ENCODE results near the gene KLF7.
"Not testable (repeated sequence)": the region's sequence is repeated elsewhere in the genome, so short reads cannot be mapped to it uniquely, and the experiment has no call there.

Gene KLF7

GRCh38 chr2:207038299-207038698, 127.4 kb downstream of the KLF7 start:
- Histone ChIP-seq H3K36me3 (ENCODE audit: control insufficient read depth, insufficient read depth, low read length) (no peaks in the 10 kb centered on the region), H3K4me3 (ENCODE audit: low read length) (no peak overlapping the region), H3K4me1 (ENCODE audit: control insufficient read depth, insufficient read depth, low read length) (no peaks in the 10 kb centered on the region), H3K27me3 (ENCODE audit: control insufficient read depth, insufficient read depth, low read length) (no peaks in the 10 kb centered on the region), H3K9ac (ENCODE audit: low read length) (no peak overlapping the region), H3K9me3 (ENCODE audit: control insufficient read depth, low read length) (no peaks in the 10 kb centered on the region)

- Histone ChIP-seq H3K9ac (ENCODE audit: low read length) (no peak overlapping the region), H3K4me3 (ENCODE audit: low read length) (no peak overlapping the region), H3K4me1 (ENCODE audit: control insufficient read depth, insufficient read depth, low read length) (no peaks in the 10 kb centered on the region), H3K9me3 (ENCODE audit: control insufficient read depth, low read length) (no peaks in the 10 kb centered on the region), H3K36me3 (ENCODE audit: control insufficient read depth, insufficient read depth, low read length) (no peaks in the 10 kb centered on the region), H3K27me3 (ENCODE audit: control insufficient read depth, insufficient read depth, low read length) (no peaks in the 10 kb centered on the region)
Measured at GRCh38 chr2:207037896-207038295, 127.9 kb downstream of the KLF7 start.

- H3K4me1 ChIP-seq (ENCODE audit: control insufficient read depth, insufficient read depth, low read length); H3K9ac ChIP-seq (ENCODE audit: low read length); H3K36me3 ChIP-seq (ENCODE audit: control insufficient read depth, insufficient read depth, low read length); H3K27me3 ChIP-seq (ENCODE audit: control insufficient read depth, insufficient read depth, low read length); H3K9me3 ChIP-seq (ENCODE audit: control insufficient read depth, low read length); H3K4me3 ChIP-seq (ENCODE audit: low read length): not testable (repeated sequence)
Measured at GRCh38 chr2:207037023-207037422, 128.7 kb downstream of the KLF7 start.

- no peaks in the 10 kb centered on the region for H3K27me3 ChIP-seq (ENCODE audit: control insufficient read depth, insufficient read depth, low read length)
- no peak overlapping the region for H3K9ac ChIP-seq (ENCODE audit: low read length)
- H3K36me3 ChIP-seq (ENCODE audit: control insufficient read depth, insufficient read depth, low read length) = no peaks in the 10 kb centered on the region
- no peaks in the 10 kb centered on the region for H3K4me1 ChIP-seq (ENCODE audit: control insufficient read depth, insufficient read depth, low read length)
- no peak overlapping the region for H3K4me3 ChIP-seq (ENCODE audit: low read length)
- no peaks in the 10 kb centered on the region for H3K9me3 ChIP-seq (ENCODE audit: control insufficient read depth, low read length)
Measured at GRCh38 chr2:207035875-207036274, 129.9 kb downstream of the KLF7 start.

- Histone ChIP-seq H3K4me1 (ENCODE audit: control insufficient read depth, insufficient read depth, low read length) (no peaks in the 10 kb centered on the region), H3K9me3 (ENCODE audit: control insufficient read depth, low read length) (no peaks in the 10 kb centered on the region), H3K9ac (ENCODE audit: low read length) (no peak overlapping the region), H3K4me3 (ENCODE audit: low read length) (no peak overlapping the region), H3K27me3 (ENCODE audit: control insufficient read depth, insufficient read depth, low read length) (no peaks in the 10 kb centered on the region), H3K36me3 (ENCODE audit: control insufficient read depth, insufficient read depth, low read length) (no peaks in the 10 kb centered on the region)
Measured at GRCh38 chr2:207032490-207032889, 133.3 kb downstream of the KLF7 start.
